ENCODE results near the gene MRPL51. TPM values are rescaled to one million over a fixed set of nuclear protein-coding genes. Genes with fewer than 3 reads are reported as not detected.

Gene MRPL51
- 115 and 145 TPM in 2 replicates for total RNA-seq

DNA sequence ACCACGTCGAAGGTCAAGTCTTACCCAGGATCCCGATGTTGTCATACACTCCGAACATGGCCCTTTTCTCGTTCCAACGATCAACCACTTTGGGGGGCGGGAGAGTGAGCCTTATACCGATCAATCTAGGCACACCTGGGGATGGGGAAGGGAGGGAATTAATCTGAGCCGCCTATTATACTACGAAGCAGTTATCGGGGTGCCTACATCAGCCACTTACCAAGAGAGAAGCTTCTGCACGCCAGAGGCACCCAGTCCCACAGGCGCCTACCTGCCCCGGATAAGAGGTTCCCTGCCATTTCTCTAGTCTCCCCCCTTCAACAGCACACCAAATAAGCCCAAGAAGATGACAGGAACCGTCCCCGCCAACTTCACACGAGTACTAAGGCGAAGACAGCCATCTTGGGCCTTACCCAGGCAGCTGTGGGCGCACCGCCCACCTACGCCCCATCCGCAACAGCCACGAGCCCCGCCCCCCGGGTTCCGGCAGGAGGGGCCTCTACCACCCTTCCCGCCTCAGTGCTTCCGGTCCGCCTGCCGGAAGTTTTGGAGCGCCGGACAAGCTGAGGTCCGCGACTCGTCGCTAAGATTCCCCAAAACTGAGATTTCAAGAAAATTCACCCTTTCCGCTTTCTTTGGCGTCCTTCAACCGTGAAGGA is at the start of gene MRPL51:
Gene MRPL51, minus strand, starts transcription at position 425 of the 659 bp plus-strand sequence. Its CDS starts 126 bp downstream, at position 299.

DNA sequence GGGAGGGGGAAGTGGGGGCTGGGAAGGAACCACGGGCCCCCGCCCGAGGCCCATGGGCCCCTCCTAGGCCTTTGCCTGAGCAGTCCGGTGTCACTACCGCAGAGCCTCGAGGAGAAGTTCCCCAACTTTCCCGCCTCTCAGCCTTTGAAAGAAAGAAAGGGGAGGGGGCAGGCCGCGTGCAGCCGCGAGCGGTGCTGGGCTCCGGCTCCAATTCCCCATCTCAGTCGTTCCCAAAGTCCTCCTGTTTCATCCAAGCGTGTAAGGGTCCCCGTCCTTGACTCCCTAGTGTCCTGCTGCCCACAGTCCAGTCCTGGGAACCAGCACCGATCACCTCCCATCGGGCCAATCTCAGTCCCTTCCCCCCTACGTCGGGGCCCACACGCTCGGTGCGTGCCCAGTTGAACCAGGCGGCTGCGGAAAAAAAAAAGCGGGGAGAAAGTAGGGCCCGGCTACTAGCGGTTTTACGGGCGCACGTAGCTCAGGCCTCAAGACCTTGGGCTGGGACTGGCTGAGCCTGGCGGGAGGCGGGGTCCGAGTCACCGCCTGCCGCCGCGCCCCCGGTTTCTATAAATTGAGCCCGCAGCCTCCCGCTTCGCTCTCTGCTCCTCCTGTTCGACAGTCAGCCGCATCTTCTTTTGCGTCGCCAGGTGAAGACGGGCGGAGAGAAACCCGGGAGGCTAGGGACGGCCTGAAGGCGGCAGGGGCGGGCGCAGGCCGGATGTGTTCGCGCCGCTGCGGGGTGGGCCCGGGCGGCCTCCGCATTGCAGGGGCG is 41.0 kb upstream of the MRPL51 start, which contains the start of gene GAPDH:
Gene GAPDH, plus strand, starts transcription at position 595 of the 772 bp plus-strand sequence. CDS start 316 bp downstream, outside the sequence.

DNA sequence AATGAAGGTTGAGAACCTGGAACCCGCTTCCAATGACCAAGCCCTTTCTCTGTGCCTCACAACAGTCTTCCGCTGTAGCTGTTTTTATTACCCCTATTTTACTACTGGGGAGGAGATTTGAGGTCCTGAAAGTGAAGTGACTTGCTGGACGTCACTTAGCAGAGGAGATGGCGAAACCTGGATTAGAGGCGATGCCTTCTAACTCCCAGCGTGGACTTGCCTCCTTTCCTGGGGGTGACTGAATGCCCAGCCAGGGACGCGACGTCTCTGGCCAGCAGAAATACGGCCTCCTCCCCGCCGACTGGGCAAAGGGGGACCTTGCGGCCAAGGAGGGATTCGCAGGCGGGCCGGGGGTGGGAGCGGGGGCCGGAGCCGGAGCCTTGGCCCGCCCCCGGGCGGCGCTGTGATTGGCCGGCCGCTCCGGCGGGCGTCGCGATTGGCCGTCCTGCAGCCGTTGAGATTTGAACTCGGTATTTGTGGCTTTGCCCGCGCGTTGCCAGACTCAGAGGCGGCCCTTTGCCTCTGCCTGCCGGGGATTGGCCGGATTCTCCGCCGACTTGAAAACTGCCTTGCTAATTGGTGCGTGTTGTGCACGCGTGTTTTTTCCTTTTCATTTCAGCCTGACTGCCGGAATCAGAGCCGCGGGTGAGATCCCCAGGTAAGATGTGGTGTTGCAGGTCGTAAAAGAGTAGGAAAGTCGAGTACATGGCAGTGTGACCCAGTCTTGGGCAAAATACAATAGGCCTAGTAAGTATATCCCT is 615 bp upstream of the MRPL51 start, which contains the start of gene NCAPD2:
Gene NCAPD2, plus strand, starts transcription at position 606 of the 761 bp plus-strand sequence. CDS start 997 bp downstream, outside the sequence.

DNA sequence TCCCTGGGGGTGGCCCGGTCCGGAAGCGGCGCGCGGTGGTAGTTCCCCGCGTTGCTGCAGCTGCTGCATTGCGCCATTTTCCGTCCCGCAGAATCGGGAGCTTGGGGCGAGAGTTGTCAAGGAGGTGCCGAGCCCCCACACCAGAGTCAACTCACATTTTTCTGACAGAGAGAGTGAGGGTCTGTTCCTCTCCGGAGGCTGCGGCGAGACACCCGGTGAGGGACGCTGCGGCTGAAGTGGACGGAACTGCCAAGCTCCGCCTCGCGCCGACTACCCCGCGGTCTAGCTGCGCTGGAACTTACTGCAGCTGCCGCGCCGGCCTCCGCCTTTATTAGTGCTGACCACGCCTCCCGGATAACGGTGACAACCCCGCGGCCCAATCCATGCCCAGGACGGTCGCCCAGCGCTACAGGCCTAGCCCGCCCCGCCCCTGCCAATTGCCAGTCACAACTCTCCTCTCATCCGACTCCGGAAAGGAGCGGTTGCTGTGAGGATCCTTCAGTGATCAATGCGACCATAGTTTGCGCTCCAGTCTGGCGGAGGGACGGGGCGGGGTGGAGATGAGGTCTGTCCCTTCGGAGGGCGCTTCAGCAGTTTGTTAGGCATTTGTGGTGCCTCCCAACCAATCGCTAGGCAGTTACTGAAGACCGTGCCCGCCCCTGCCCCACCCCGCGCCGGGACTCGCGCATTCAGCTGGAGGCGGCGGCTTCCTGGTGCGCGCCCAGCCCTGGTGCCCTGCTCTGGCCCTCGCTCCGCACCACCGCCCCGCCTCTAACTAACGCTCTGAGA is 22.5 kb downstream of the MRPL51 start, which contains the start of gene VAMP1:
Gene VAMP1, minus strand, starts transcription at position 303 of the 789 bp plus-strand sequence. Its CDS starts 146 bp downstream, at position 157.

DNA sequence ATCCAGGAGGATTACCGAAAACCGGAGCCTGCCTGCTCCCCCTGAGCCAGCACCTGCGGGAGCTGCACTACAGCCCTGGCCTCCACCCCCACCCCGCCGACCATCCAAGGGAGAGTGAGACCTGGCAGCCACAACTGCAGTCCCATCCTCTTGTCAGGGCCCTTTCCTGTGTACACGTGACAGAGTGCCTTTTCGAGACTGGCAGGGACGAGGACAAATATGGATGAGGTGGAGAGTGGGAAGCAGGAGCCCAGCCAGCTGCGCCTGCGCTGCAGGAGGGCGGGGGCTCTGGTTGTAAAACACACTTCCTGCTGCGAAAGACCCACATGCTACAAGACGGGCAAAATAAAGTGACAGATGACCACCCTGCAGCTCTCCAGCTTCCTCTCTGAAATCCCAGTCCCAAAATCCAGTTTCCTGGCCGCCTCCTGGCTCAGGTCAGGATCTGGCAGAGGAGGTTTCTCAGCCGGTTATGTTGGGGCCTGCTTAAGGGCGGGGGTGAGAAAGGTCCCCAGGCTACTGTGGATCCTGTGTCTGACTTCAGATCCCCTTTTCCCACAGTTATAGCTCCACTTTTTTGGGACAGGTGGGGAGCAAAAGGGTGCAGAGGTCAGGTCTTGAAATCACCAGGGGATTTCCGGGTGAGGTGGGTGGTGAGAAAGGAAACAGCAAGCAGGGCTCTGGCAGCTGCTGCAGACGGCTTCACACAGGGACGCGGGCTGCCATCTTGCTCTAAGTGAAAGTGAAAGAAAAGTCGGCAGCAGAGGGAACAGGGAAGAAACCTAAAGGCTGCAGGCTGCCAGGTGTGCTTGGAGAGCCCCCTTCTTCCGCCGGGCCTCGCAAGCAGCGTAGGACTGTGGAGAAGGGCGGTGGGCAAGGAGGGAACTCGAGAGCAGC is 41.5 kb downstream of the MRPL51 start, which contains the start of gene TAPBPL:
Gene TAPBPL, plus strand, starts transcription at position 695 of the 897 bp plus-strand sequence. CDS start 207 bp downstream, outside the sequence.

DNA sequence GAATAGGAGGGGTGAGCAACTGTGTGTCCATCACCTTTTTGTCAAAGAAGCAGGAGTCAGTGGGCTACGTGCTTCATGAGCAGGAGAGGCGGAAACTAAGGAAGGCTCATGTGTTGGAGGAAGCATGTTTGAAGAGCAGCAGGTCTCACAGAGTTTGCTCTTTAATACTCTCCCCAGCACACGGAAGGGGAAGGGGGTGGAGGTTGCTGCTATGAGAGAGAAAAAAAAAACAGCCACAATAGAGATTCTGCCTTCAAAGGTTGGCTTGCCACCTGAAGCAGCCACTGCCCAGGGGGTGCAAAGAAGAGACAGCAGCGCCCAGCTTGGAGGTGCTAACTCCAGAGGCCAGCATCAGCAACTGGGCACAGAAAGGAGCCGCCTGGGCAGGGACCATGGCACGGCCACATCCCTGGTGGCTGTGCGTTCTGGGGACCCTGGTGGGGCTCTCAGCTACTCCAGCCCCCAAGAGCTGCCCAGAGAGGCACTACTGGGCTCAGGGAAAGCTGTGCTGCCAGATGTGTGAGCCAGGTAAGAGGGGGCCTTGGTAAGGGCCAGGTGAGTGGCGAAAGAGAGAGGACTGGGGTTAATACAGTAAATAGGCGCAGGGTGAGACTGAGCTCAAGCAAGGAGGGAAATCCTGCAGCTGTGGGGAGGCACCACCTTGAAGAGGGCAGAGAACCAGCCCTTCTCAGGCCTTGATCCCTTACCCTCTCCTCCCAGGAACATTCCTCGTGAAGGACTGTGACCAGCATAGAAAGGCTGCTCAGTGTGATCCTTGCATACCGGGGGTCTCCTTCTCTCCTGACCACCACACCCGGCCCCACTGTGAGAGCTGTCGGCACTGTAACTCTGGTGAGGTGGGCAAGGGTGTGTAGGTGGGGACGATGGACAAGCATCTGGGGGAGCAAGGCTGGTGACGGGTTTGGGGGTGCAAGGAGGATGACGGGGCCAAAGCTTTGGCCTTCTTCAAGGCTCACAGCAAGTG is 48.1 kb downstream of the MRPL51 start, which contains the start of gene CD27:
Gene CD27, plus strand, starts transcription at position 252 of the 985 bp plus-strand sequence. Its CDS starts 141 bp downstream, at position 393.

Other genes with a start within 250 kb of the MRPL51 start
- 0.07 TPM in 1 of 2 replicates, not detected in the other for gene PLEKHG6, start 182.6 kb downstream of the MRPL51 start, total RNA-seq
- gene TNFRSF1A, start 151.2 kb downstream of the MRPL51 start, total RNA-seq = 132 and 141 TPM in 2 replicates
- 0.22 TPM in 1 of 2 replicates, not detected in the other for gene SCNN1A, start 117.7 kb downstream of the MRPL51 start, total RNA-seq
- 81.8 and 82.4 TPM in 2 replicates for gene LTBR, start 109.1 kb downstream of the MRPL51 start, total RNA-seq
- gene CD27, start 48.3 kb downstream of the MRPL51 start, total RNA-seq = not detected in 2 replicates
- gene TAPBPL, start 41.2 kb downstream of the MRPL51 start, total RNA-seq = 5.5 and 8.3 TPM in 2 replicates
- 2.4 and 2.9 TPM in 2 replicates for gene VAMP1, start 22.6 kb downstream of the MRPL51 start, total RNA-seq
- 82.7 and 119 TPM in 2 replicates for gene NCAPD2, start 840 bp upstream of the MRPL51 start, total RNA-seq
- 6,676 and 6,710 TPM in 2 replicates for gene GAPDH, start 41.3 kb upstream of the MRPL51 start, total RNA-seq
- 6.3 and 7.6 TPM in 2 replicates for gene IFFO1, start 62.8 kb upstream of the MRPL51 start, total RNA-seq
- gene NOP2, start 75.0 kb upstream of the MRPL51 start, total RNA-seq = 47.5 and 52.7 TPM in 2 replicates
- gene CHD4, start 114.1 kb upstream of the MRPL51 start, total RNA-seq = 222 and 230 TPM in 2 replicates
- gene LPAR5, start 142.7 kb upstream of the MRPL51 start, total RNA-seq = 0.13 TPM in 1 of 2 replicates, not detected in the other
- 0.50 and 0.53 TPM in 2 replicates for gene ACRBP, start 154.2 kb upstream of the MRPL51 start, total RNA-seq
- 30.1 and 35.0 TPM in 2 replicates for gene ING4, start 169.9 kb upstream of the MRPL51 start, total RNA-seq
- 27.0 and 28.2 TPM in 2 replicates for gene ZNF384, start 196.1 kb upstream of the MRPL51 start, total RNA-seq
- 0.13 TPM in 1 of 2 replicates, not detected in the other for gene PIANP, start 207.6 kb upstream of the MRPL51 start, total RNA-seq
- gene COPS7A, start 230.8 kb upstream of the MRPL51 start, total RNA-seq = 34.7 and 40.3 TPM in 2 replicates

All from thoracic aorta endothelial cell (primary cell).